H7 (cell line): ENCODE measurements around the gene EXOC3. TPM values are rescaled to one million over a fixed set of nuclear protein-coding genes. Genes with fewer than 3 reads are reported as not detected.

Experiments
- DNase-seq: peaks from one replicate; pipeline ENCODE4 v3.0.0; 2012
- H3K27me3 ChIP-seq: 2 replicates; pipeline ENCODE4 v1.6.0; 2011; ENCODE audit warnings: mild to moderate bottlenecking, low read length; ENCODE audit not compliant: control insufficient read depth, insufficient read depth
- H3K36me3 ChIP-seq: replicated peaks from 2 replicates; pipeline ENCODE4 v1.5.1; 2011; ENCODE audit warnings: low read length; ENCODE audit not compliant: control insufficient read depth, insufficient read depth
- H3K4me3 ChIP-seq: 2 replicates; pipeline ENCODE4 v1.5.1; 2011; ENCODE audit warnings: low read depth, mild to moderate bottlenecking, control low read depth, low read length, moderate library complexity; ENCODE audit not compliant: insufficient read depth
- total RNA-seq: library from RNA; depleted of rRNA; stranded (reverse); fragments of >200 nt; shearing (Covaris generic); gene quantifications from 2 replicates; pipeline ENCODE4 v1.2.3, GENCODE V29; 2014; rRNA removed

The EXOC3 gene
- total RNA-seq, 1 experiment from 2014 or later = 24.1 TPM

GRCh38 chr5:516338-516925 lies 73.5 kb downstream of the EXOC3 start:
- no peak overlapping the region for H3K4me3 ChIP-seq
- no peaks in the 10 kb centered on the region for H3K27me3 ChIP-seq
- H3K36me3 ChIP-seq = no peaks in the 10 kb centered on the region
- no peak for DNase-seq

Other genes starting within 250 kb of the EXOC3 start
- 3.3 and 4.4 TPM in 2 replicates for gene CCDC127, start 225.0 kb upstream of the EXOC3 start, total RNA-seq
- 93.4 and 112 TPM in 2 replicates for gene SDHA, start 224.9 kb upstream of the EXOC3 start, total RNA-seq
- gene PDCD6, start 171.5 kb upstream of the EXOC3 start, total RNA-seq = 87.1 and 116 TPM in 2 replicates
- 0.74 and 1.4 TPM in 2 replicates for gene AHRR, start 121.5 kb upstream of the EXOC3 start, total RNA-seq
- gene SLC9A3, start 81.3 kb downstream of the EXOC3 start, total RNA-seq = 1.8 and 3.3 TPM in 2 replicates
- 12.6 and 20.7 TPM in 2 replicates for gene CEP72, start 169.2 kb downstream of the EXOC3 start, total RNA-seq